ENCODE results near the gene ROCK1. TPM values are rescaled to one million over a fixed set of nuclear protein-coding genes. Genes with fewer than 3 reads are reported as not detected.
"Not testable (repeated sequence)": the region's sequence is repeated elsewhere in the genome, so short reads cannot be mapped to it uniquely, and the experiment has no call there.

ROCK1 gene
- total RNA-seq: 61.2 TPM

DNA sequence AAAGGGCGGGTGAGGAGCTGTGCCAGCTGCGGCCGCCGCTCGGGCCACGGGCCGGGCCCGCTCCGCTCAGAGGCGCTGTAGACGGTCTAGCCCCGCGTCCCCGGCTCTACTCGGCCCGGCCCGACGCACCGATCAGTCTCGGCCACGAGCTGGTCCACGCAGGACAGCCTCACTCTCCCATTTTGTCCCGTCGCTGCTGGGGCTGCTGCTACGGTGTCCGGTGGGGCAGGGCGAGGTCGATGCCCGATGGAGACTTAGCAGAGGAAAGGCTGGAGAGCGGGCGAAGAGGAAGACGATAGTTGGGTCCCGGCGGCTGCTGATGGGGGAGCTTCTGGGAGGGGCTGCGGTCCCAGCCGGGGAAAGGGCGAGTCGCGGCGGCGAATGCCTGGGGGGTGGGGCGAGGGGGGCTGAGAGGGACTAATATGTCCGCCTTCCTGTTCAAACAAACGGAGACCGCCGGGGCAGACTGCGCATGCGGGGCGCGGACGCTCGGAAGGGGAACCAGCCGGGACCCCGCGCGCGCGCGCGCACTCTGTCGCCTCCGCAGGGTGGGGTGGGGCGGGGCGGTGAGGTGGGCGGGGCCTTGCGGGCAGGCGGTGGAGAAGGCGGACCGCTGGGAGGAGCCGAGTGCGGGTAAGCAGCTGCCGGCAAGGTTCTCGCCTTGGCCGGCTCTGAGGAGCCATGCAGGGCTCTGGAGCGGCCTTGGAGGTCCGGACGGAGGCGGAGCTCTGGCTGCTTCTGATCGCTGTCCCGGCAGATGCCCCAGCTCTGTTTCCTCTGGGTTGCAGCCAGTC lies at the start of gene ROCK1:
Gene ROCK1 (minus strand): TSS at position 468 of the 794 bp plus-strand sequence. CDS start 903 bp downstream, outside the sequence.
- DNase-seq: peak; percentile 99

DNA sequence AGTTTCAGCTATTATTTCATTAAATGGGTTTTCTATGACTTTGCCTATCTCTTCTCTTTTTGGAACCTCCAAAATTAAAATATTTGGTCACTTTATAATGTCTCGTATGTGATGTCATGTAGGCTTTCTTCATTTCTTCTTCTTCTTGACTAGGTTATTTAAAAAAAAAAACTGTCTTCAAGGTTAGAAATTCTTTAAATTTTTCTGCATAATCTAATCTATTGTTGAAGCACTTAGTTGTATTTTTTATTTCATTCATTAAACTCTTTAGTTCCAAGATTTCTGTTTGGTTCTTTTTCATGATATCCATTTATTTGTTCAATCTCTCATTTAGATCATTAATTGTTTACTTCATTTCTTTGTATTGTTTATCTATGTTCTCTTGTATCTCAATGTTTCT lies 43.8 kb upstream of the ROCK1 start:
- no peak for DNase-seq

DNA sequence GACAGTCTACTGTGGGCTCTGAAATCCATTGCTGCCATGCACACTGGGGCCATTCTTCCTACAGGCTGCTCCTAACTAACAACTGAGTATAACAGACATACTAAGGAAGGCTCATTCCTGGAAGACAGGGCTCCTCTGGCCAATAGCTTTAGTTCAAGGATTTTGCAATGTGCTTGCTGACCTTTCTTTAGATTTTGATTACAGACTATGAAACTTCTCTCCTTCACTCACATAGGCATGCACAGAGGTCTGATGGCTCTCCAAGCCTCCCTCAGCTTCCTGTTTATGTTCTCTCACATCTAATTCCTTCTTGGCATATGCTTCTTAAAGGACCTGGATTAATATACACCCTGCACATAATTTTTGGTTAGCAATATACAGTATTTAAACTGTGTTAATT lies 34.4 kb upstream of the ROCK1 start:
- no peak for DNase-seq

DNA sequence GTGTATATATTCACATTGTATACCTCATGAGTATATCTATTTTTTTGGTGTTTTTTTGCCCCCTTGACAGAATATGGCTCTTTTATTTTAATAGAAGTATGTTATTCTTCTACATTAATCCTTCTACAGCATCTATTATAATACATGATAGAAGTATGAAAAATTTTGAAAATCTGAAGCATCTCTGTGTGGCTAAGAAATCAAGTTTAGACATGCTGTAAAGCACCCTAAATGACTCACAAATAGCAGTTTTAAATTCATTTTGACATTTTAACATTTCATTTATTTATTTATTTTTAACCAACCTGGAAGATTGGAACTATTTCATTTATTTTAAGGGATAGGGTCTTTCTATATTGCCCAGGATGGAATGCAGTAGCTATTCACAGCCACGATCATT lies 33.8 kb upstream of the ROCK1 start:
- DNase-seq: no peak

DNA sequence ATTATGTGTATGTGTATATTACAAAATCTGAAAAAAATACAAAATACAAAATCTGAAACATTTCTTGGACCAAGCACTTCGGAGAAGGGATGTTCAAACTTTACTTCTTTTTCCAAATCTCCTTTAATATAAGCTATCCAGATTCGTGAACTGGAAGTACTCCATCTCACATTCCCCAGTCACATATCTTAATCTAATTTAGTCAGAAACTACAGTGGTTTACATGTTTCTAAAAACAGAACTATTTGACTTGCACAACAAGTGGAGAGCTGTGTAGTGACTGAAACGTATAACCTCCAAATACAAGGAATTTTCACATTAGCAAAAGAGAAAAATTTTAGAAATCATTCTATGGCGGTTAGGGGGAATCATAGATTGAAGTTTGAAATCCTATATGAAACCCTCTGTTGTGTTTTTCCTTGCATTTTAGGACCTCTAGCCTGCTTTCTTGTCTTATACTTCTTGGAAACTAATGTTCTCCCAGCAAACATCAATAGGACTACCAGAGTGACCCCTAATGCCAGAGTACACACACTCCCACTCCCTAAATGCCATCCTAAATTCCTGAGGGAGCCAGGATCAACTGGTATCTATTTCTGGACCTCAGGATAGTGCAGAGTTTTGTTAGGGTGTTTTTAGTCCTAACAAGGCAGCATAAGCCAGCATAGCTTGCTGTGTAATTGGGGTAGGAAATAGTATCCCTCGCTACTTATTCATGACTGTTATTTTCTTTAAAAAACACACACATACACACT lies 30.2 kb upstream of the ROCK1 start:
- peak; percentile 33 for DNase-seq

DNA sequence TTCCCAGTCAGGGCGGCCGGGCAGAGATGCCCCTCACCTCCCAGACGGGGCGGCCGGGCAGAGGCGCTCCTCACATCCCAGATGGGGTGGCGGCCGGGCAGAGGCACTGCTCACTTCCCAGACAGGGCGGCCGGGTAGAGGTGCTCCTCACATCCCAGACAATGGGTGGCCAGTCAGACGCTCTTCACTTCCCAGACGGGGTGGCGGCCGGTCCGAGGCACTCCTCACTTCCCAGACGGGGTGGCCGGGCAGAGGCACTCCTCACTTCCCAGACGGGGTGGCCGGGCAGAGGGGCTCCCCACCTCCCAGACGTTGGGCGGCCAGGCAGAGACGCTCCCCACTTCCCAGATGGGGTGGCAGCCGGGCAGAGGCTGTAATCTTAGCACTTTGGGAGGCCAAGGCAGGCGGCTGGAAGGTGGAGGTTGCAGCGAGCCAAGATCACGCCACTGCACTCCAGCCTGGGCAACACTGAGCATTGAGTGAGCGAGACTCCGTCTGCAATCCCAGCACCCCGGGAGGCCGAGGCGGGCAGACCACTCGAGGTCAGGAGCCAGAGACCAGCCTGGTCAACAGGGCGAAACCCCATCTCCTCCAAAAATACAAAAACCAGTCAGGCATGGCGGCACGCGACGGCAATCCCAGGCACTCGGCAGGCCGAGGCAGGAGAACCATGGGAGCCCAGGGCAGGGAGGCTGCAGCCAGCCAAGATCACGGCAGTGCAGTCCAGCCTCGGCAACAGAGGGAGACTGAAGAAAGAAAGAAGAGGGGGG lies 26.3 kb upstream of the ROCK1 start:
- not testable (repeated sequence) for DNase-seq

DNA sequence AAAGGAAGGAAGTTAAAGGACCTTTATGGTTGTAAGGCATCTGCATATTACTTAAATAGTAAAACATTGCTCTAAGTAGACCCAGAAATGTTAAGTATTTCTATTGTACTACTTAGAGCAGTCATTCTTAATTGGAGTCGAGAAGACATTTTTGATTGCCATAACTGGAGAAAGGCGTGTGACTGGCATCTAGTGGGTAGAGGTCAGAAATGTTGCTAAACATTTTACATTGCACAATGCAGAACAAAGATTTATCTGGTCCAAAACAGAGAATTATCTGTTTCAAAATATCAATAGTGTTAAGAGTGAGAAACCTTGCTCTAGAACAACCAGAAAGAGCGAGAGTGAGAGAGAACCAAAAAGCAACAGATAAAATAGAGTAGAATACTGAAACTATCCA lies 23.3 kb upstream of the ROCK1 start:
- no peak for DNase-seq

DNA sequence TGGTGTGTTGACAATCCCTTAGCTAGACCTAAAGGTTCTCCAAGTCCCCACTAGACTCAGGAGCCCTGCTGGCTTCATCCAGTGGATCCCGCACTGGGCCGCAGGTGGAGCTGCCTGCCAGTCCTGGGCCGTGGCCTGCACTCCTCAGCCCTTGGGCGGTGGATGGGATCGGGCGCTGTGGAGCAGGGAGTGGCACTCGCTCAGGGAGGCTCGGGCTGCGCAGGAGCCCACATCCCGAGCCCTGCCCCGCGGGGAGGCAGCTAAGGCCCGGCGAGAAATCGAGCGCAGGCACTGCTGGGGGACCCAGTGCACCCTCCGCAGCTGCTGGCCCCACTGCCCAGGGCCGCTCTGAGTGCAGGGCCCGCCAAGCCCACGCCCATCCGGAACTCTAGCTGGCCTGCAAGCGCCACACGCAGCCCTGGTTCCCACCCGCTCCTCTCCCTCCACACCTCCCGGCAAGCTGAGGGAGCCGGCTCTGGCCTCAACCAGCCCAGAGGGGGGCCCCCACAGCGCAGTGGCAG lies 20.8 kb upstream of the ROCK1 start:
- DNase-seq: no peak

DNA sequence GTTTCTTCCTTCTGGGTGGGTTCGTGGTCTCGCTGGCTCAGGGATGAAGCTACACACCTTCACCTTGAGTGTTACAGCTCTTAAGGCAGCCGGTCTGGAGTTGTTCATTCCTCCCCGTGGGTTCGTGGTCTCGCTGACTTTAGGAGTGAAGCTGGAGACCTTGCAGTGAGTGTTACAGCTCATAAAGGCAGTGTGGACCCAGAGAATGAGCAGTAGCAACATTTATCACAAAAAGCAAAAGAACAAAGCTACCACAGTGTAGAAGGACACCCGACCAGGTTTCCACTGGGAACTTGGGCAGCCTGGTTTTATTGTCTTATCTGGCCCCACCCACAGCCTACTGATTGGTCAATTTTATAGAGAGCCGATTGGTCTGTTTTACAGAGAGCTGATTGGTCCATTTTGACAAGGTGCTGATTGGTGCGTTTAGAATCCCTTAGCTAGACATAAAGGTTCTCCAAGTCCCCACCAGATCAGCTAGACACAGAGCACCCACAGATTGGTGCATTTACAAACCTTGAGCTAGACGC lies 20.1 kb upstream of the ROCK1 start:
- no peak for DNase-seq

DNA sequence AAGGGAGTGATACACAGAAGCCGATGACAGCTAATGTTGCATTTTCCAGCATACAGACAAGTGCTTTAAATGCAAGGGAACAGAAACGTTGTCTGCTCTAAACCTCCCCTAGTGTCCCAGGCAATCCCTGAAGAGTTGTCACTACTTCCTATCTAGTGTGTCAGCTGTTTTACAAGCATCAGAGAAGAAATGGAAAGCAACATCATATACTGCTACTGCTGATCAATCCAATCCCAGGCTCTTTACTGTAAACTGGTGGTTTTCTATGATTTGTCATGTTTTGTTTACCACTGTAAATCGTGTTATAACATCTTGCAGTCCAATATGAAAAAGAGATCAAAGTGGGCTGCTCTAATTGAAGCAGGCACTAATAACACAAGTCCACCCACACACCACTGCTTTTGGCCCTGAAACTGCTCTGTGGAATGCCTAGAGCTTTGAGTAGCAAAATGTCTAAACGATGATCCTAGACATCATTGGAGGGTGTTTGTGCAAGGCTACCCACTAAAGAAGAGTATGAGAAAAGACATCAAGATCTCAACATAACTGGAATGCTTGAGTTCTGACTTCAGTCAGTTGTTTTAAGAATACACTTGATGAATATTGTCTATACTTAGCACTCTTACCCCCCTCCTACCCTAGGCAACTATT lies 18.1 kb upstream of the ROCK1 start:
- peak; percentile 27 for DNase-seq

DNA sequence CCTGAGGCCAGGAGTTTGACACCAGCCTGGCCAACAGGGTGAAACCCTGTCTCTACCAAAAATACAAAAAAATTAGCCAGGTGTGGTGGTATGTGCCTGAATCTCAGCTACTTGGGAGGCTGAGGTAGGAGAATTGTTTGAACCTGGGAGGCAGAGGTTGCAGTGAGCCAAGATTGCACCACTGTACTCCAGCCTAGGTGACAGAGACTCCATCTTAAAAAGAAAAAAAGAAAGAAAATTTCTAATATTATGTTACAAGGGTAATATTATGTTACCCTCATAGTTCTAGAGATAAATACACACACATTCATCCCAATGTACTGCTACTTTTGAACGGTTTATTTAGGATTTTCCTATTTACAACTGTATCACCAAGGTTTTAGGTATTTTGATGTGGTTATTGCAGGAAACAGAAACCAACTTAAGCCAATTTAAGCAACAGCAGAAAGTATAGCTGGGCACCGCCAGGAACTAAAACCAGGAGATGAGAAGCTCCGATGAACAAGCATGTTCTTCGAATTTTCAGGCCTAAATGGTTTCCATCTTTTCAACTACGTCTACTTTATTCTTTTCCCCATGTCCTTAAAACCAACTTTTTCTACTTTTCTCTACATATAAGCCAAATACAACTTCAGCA lies 11.8 kb upstream of the ROCK1 start:
- no peak for DNase-seq

DNA sequence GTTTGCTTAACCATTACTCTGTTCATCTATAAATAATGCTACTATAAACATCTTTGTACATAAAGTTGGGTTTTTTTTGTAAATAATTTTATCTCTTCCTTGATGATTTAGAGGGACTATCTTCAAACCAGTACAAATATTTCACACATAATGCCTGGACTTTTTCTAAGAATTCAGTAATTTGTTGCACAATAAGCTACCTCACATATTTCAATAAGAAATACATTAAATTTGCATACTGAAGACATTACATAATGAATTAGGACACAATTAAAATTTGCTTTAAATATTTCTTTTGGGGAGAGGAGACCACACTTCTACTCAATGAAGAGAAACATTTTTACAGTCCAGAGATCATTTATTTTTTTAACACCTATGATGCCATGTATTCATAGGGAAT lies 7.2 kb upstream of the ROCK1 start:
- DNase-seq: no peak

DNA sequence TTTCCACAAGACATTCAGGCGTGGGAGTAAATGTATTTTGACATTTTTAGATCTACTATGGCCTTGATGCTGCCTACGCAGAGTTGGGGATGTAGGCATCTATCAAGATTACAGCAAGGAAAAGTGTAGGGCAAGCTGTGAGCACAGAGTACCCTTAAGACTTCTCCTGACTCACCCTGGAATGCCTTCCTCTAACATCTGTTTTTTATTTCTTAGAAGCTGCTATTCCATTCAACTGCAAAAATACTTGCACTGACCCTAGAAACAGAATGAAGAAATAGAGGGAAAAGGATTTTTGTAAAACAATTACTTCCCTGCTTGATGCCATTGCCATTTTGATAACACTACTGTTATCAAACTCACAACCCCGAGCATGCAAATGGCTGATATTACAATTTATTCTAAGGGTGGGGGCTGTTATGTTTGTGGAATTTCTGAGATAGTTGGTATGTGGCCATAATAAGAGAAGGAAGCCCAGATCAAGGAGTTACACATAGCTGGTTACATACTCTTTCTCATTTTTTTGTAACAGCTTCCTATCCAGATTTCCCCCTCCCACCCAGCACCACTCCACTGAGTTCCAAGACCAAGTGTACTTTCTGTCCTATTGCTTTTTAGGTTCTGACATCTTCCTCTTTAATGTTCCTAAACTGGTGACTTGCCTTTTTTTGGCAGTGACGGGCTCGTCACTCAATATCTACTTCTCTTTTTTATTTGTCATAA lies 6.0 kb upstream of the ROCK1 start:
- peak; percentile 34 for DNase-seq

DNA sequence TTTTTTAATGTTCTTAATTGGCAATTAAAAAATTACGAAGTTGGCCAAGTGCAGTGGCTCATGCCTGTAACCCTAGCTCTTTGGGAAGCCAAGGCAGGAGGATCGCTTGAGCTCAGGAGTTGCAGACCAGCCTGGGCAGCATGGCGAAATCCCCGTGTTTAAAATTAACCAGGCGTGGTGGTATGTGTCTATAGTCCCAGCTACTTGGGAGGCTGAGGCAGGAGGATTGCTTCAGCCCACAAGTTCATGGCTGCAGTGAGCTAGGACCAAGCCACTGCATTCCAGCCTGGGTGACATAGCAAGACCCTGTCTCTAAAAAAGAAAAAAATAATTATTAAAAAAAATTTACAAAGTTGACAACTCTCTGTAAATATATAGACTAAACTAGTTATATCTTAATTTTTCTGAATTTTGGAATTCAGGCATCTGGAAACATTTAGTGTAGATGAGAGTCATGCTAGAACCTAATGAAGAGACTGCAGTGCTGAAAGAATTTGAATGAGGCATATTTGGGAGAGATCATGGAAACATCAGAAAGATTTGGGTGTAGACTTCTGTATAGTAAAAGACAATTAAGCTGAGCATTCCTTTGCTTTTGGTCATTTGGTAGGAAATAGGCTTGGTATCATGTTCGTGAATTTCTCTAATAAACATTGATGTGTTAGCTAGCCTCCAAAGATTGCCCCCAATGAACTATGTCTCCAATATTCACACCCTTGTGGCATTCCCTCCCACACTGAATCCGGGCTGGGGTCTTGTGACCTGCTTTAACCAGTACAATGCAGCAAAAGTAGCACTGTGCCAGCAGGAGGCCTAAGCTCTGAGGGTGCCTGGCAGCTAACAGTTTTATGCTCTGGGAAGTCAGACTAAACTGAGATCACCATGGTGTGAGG lies 4.2 kb upstream of the ROCK1 start:
- DNase-seq: no peak

DNA sequence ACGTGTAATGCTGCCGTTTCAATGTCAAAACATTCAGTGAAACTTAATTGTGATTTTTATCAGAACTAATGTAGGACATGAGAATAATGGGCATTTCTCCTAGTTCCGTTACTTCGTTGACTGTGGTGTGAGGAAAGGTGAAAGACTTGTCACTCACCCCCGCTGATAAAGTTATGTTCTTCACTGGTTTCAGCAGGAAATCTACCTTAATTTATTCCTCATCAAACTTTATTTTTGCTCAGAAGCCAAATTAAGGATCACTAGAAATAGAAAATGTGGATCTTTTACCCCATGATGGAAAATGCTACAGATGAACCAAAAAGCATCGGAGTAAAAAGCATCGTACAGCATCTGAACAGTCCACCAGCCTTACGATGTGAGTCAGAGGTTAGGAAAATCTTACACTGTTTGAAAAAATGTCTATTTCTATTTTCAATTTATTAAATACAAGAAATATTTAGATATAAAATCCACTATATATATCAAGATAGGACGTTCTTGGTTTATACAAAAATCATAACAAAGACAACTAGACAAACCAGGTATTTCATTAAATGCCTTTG lies 1.0 kb upstream of the ROCK1 start:
- DNase-seq: no peak

DNA sequence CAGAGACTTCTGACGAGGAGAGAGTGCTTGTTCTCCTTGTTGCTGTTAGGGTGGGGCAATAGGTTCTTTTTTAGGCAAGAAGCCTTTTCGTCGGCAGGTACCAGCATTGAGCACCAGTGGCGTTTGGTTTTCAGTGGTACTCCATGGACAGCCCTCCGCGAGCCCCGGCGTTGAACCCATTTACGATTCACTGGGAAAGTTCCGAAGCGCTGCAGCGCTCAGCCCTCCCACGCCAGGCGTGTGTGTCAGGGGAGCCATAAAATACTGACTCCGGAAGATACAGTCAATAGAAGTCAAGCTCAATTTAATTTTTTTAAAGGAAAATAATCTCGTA lies 494 bp upstream of the ROCK1 start:
- no peak for DNase-seq

DNA sequence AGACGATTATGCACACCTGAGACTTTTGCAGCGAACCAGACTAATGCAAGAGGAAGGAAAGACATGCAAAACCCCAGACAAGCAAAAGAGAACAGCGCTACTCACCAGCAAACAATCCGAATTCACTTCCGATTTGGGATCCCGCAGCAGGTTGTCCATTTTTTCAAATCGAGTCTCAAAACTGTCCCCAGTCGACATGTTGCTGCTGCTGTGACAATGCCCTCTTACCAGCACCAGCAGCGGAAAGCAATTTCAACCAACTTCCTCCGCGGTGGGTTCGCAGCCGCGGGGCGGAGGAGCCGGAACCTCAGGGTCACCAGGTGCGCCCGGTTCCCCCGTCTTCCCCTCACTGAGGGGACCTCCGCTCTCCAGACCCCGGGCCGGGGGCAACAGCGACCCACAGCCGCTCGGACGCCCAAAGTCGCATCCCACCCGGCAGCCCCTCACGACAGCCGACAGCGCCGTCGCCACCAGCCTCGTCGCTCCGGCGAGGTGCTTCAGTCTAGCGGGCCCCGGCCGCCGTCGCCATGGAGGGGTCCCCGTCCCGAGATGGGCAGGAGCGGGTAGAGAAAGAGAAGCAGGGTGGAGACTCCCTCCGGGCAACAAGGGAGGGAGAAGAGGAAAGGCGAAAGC lies 784 bp downstream of the ROCK1 start:
- DNase-seq: peak; percentile 57

DNA sequence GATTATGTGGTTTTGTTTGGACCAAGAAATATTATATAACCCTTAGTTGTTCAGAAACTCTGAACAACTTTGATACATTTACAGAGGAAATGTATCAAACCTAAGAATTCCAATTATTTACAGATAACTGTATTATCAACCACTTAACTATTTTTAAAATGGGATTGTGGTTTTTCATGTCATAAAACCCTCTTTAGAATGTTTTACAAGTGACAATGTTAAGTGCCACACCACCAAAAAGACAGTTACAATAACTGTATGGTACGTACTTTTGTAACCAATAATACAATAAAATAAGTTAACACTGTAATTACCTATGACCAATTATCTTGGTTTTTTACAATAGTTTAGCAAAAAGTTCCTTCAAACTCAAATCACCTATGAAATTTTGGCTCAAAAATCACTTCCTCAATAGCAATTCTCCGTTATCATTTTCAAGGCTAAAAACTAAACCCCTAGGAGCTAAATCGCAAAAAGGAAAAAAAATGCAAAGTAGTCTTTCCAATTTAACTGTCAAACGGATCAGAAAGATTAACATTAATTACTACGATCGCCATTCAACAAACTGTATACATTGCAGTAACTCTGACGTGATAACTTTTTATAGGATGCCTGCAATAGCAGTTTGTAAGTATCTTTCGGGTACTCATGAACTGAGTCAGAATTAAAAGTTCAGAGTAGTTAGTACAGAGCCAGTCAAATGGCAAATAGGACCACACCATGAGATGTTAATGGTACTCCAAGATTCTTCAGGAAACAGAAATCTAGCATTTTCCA lies 1.5 kb downstream of the ROCK1 start:
- DNase-seq: no peak

Measured in tongue (tissue), 2 donors.